Karpas-422 (cell line): ENCODE results near the gene PCCA. TPM values are rescaled to one million over a fixed set of nuclear protein-coding genes. Genes with fewer than 3 reads are reported as not detected.

Source experiments
- DNase-seq: peaks from one replicate; pipeline ENCODE4 v3.0.0-alpha.2; 2015
- H2AFZ ChIP-seq: fragments of 200-600 bp; sonication (generic); 2 replicates; pipeline ENCODE4 v1.6.1; 2014; ENCODE audit warnings: antibody characterized with exemption, low read length, mixed read lengths
- H3K27ac ChIP-seq: fragments of 200-600 bp; sonication (generic); 2 replicates; pipeline ENCODE4 v1.5.1; 2014; ENCODE audit warnings: mild to moderate bottlenecking, low read length, moderate library complexity
- H3K27me3 ChIP-seq: fragments of 200-600 bp; sonication (generic); 2 replicates; pipeline ENCODE4 v1.6.1; 2014; ENCODE audit warnings: low read length, mixed read lengths
- H3K36me3 ChIP-seq: fragments of 200-600 bp; sonication (generic); 2 replicates; pipeline ENCODE4 v1.6.1; 2014; ENCODE audit warnings: low read length, mixed read lengths; ENCODE audit not compliant: insufficient read depth
- H3K4me1 ChIP-seq: fragments of 200-600 bp; sonication (generic); 2 replicates; pipeline ENCODE4 v1.6.1; 2014; ENCODE audit warnings: mild to moderate bottlenecking, low read length, mixed read lengths
- H3K4me2 ChIP-seq: fragments of 200-600 bp; sonication (generic); 2 replicates; pipeline ENCODE4 v1.6.1; 2014; ENCODE audit warnings: low read length, low read depth, mild to moderate bottlenecking; ENCODE audit not compliant: poor library complexity, severe bottlenecking
- H3K4me3 ChIP-seq: fragments of 200-600 bp; sonication (generic); 2 replicates; pipeline ENCODE4 v1.5.1; 2014; ENCODE audit warnings: mild to moderate bottlenecking, antibody characterized with exemption, low read length, mixed read lengths
- H3K79me2 ChIP-seq: fragments of 200-600 bp; sonication (generic); 2 replicates; pipeline ENCODE4 v1.6.1; 2014; ENCODE audit warnings: mild to moderate bottlenecking, low read length, mixed read lengths
- H3K9ac ChIP-seq: fragments of 200-600 bp; sonication (generic); 2 replicates; pipeline ENCODE4 v1.6.0; 2014; ENCODE audit warnings: low read length
- H3K9me2 ChIP-seq: fragments of 200-600 bp; sonication (generic), shearing (Covaris generic); replicated peaks from 2 replicates; pipeline ENCODE4 v1.6.0; 2014; ENCODE audit warnings: mild to moderate bottlenecking, low read length, moderate library complexity; ENCODE audit not compliant: insufficient read depth
- H3K9me3 ChIP-seq: fragments of 300-700, 200-600 bp; sonication (generic); 2 replicates; pipeline ENCODE4 v1.6.1; 2014; ENCODE audit warnings: low read length, mixed read lengths
- H4K20me1 ChIP-seq: fragments of 200-600 bp; sonication (generic); 2 replicates; pipeline ENCODE4 v1.6.1; 2014; ENCODE audit warnings: mild to moderate bottlenecking, antibody characterized with exemption, low read length, low read depth; ENCODE audit not compliant: insufficient read depth
- total RNA-seq: library from RNA; depleted of rRNA; stranded (reverse); fragments of >200 nt; shearing (Covaris generic); gene quantifications from 2 replicates; pipeline ENCODE4 v1.2.3, GENCODE V29; 2014; ENCODE audit warnings: low replicate concordance

PCCA gene
- total RNA-seq, 1 experiment from 2014 or later, result 7.0 TPM

DNA sequence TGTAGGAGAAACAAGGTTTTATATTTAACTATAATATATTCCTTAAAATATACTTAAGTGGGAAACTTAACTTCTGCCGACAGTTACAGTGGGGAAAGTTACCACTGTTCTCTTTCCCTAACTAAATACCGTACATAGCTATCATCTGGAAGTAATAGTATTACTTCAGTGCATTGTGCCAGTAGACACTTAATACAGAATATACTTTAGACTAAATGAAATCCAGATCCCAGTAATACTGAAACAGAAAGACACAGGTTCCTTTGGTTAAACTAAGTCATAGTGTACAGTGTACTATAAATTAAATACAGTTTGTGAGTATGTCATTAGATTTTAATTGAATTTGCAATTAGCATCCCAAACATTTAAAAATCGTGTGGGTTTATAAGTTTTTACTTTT, 107.5 kb downstream of the PCCA start:
- no peaks in the 10 kb centered on the region for H3K9me2 ChIP-seq
- H3K9ac ChIP-seq, result no peak overlapping the region
- no peaks in the 10 kb centered on the region for H3K27me3 ChIP-seq
- DNase-seq, result no peak
- no peaks in the 10 kb centered on the region for H3K4me1 ChIP-seq
- no peak overlapping the region for H3K4me2 ChIP-seq
- H2AFZ ChIP-seq, result no peak overlapping the region
- no peaks in the 10 kb centered on the region for H3K9me3 ChIP-seq
- H3K79me2 ChIP-seq, result no peaks in the 10 kb centered on the region
- H3K27ac ChIP-seq, result no peak overlapping the region
- H3K4me3 ChIP-seq, result no peak overlapping the region
- H4K20me1 ChIP-seq, result no peaks in the 10 kb centered on the region
- H3K36me3 ChIP-seq, result no peaks in the 10 kb centered on the region

DNA sequence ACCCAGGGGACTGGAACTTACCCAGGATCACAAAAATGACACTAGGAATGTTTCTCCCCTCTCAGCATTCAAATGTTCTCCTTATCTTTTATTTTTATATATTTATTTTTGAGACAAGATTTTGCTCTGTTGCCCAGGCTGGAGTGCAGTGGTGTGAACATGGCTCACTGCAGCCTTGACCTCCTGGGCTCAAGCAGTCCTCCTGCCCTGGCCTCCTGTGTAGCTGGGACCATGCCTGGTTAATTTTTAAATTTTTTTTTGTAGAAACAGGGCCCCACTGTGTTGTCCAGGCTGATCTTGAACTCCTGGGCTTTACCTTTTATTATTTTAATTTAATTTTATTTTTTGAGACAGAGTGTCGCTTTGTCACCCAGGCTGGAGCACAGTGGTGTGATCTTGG, 108.2 kb downstream of the PCCA start:
- Histone ChIP-seq H2AFZ (no peak overlapping the region), H3K9me2 (no peaks in the 10 kb centered on the region), H3K27me3 (no peaks in the 10 kb centered on the region), H3K4me1 (no peaks in the 10 kb centered on the region), H3K36me3 (no peaks in the 10 kb centered on the region), H3K79me2 (no peaks in the 10 kb centered on the region), H3K9me3 (no peaks in the 10 kb centered on the region), H3K4me2 (no peak overlapping the region), H3K9ac (no peak overlapping the region), H4K20me1 (no peaks in the 10 kb centered on the region), H3K27ac (no peak overlapping the region), H3K4me3 (no peak overlapping the region)
- DNase-seq, result no peak

GRCh38 chr13:100197591-100198365, 108.9 kb downstream of the PCCA start:
- Histone ChIP-seq H3K9me2 (no peaks in the 10 kb centered on the region), H3K36me3 (no peaks in the 10 kb centered on the region), H3K9me3 (no peaks in the 10 kb centered on the region), H3K4me2 (no peak overlapping the region), H3K4me1 (no peaks in the 10 kb centered on the region), H3K27ac (no peak overlapping the region), H3K27me3 (no peaks in the 10 kb centered on the region), H3K9ac (no peak overlapping the region), H4K20me1 (no peaks in the 10 kb centered on the region), H3K4me3 (no peak overlapping the region), H3K79me2 (no peaks in the 10 kb centered on the region), H2AFZ (no peak overlapping the region)
- DNase-seq, result no peak

- Histone ChIP-seq H3K79me2 (no peaks in the 10 kb centered on the region), H3K4me2 (no peak overlapping the region), H3K9me2 (no peaks in the 10 kb centered on the region), H3K4me3 (no peak overlapping the region), H3K9ac (no peak overlapping the region), H3K4me1 (peaks cover 4% of the 10 kb centered on the region), H3K27me3 (no peaks in the 10 kb centered on the region), H3K36me3 (no peaks in the 10 kb centered on the region), H3K9me3 (no peaks in the 10 kb centered on the region), H4K20me1 (no peaks in the 10 kb centered on the region), H2AFZ (no peak overlapping the region), H3K27ac (no peak overlapping the region)
- DNase-seq, result no peak
Observed at GRCh38 chr13:100203696-100204367, 114.9 kb downstream of the PCCA start.

DNA sequence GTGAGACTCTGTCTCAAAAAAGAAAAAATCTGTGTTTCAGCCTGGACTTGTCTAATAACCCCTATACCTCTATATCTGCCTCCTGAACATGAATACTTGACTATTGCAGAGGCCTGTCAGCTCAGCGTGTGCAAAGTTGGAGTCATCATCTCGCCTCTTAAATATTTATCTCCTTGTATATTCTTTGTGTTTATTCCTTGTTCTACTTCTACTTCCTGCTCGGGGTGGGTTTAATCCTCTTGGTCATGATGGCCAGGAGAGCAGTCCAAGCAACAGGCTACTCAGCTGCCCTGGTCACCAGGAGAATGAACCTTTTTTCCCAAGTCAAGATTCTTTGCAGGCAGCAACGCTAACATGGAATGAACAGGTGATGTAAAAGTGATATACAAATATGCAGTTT, 119.1 kb downstream of the PCCA start:
- Histone ChIP-seq H3K9ac (no peak overlapping the region), H2AFZ (no peak overlapping the region), H3K27ac (no peak overlapping the region), H3K4me1 (peaks cover 4% of the 10 kb centered on the region), H3K4me2 (no peak overlapping the region), H3K4me3 (no peak overlapping the region), H3K9me2 (no peaks in the 10 kb centered on the region; the same call in 1 of the 2 replicates), H4K20me1 (no peaks in the 10 kb centered on the region), H3K9me3 (no peaks in the 10 kb centered on the region), H3K36me3 (no peaks in the 10 kb centered on the region), H3K27me3 (no peaks in the 10 kb centered on the region), H3K79me2 (no peaks in the 10 kb centered on the region)
- DNase-seq, result no peak

DNA sequence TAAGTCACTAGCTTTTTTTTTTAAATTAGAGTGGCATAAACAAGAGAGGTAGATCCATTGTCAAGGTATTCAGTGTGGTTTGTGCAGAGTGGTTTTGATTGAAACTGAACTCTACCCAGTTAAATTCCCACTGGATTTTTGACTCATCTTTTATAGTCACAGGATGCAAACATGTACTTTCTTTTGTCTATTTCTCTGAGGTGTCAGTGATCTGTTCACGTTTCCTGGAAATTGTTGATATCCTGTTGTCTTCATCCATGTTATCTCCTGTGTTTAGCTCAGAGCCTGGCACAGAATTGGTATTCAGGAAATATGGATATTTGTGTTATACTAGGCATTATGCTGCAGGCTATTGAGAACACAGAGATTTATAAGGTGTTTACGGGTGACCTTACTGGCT, 119.7 kb downstream of the PCCA start:
- H3K27me3 ChIP-seq, result no peaks in the 10 kb centered on the region
- H3K9me2 ChIP-seq, result no peaks in the 10 kb centered on the region; the same call in 1 of the 2 replicates
- H4K20me1 ChIP-seq, result no peaks in the 10 kb centered on the region
- no peaks in the 10 kb centered on the region for H3K36me3 ChIP-seq
- H3K9ac ChIP-seq, result no peak overlapping the region
- no peaks in the 10 kb centered on the region for H3K79me2 ChIP-seq
- no peak overlapping the region for H3K4me2 ChIP-seq
- no peak overlapping the region for H3K27ac ChIP-seq
- H2AFZ ChIP-seq, result no peak overlapping the region
- no peaks in the 10 kb centered on the region for H3K9me3 ChIP-seq
- no peak for DNase-seq
- H3K4me3 ChIP-seq, result no peak overlapping the region
- H3K4me1 ChIP-seq, result peaks cover 10% of the 10 kb centered on the region

DNA sequence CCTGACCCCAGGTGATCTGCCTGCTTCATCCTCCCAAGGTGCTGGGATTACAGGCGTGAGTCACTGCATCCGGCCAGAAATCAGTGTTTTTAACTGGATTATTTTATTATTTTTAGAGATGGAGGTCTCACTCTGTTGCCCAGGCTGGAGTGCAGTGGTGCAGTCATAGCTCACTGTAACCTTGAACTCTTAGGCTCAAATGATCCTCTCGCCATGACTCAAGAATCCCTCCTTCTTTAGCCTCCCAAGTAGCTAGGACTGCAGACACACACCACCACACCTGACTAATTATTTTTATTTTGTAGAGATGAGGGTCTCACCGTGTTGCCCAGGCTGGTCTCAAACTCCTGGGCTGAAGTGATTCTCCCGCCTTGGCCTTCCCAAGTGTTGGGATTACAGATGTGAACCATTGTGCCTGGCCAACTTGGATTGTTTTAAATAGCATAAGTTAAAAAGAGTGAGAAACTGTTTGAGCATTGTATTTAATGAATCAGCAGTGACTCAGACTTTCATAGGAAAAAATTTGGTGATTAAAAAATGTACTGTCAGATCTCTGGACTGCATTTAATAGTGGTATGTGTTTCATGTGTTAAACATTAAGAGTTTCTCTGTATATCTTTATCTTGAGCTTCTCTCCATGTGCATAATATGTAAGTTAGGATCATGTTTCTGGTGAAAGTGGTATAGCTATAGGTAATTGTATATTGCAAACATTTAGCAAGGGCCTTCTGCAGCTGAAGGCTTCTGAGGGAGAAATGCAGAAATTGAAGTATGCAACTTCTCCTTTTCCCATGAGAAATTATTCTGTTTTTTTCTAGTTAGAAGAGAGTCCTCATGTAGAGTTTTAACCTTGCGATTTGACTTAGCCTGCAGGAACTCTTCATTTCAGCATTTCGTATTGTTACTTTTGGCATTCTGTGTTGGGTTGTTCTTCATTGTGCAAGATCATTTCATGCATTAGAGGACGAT, 121.2 kb downstream of the PCCA start:
- Histone ChIP-seq H3K36me3 (no peaks in the 10 kb centered on the region), H3K9ac (no peak overlapping the region), H2AFZ (no peak overlapping the region), H3K4me1 (peaks cover 12% of the 10 kb centered on the region), H3K4me3 (no peak overlapping the region), H3K79me2 (no peaks in the 10 kb centered on the region), H3K9me3 (no peaks in the 10 kb centered on the region), H4K20me1 (no peaks in the 10 kb centered on the region), H3K27ac (no peak overlapping the region), H3K9me2 (no peaks in the 10 kb centered on the region; the same call in 1 of the 2 replicates), H3K4me2 (no peak overlapping the region), H3K27me3 (no peaks in the 10 kb centered on the region)
- DNase-seq, result no peak
